ENCODE data around the gene EI24. TPM values are rescaled to one million over a fixed set of nuclear protein-coding genes. Genes with fewer than 3 reads are reported as not detected.

EI24 gene
- total RNA-seq, 1 donor from 2014 or later = 68.0 TPM

- Mint-ChIP-seq H3K36me3 (ENCODE audit: insufficient read depth) (peaks cover 5% of the 10 kb centered on the region), H3K27me3 (no peaks in the 10 kb centered on the region), H3K27ac (no peak overlapping the region), H3K4me3 (ENCODE audit: low read depth) (no peak overlapping the region), H3K9me3 (ENCODE audit: low read depth) (peaks cover 32% of the 10 kb centered on the region), H3K4me1 (ENCODE audit: low read depth) (no peaks in the 10 kb centered on the region)
- no peak for DNase-seq (ENCODE audit: low spot score, unreplicated experiment)
- no peak for TF ChIP-seq CTCF (IDR thresholded peaks at IDR 0.05; ENCODE audit: unreplicated experiment)
Observed at GRCh38 chr11:125554038-125554437, 15.2 kb upstream of the EI24 start.

GRCh38 chr11:125559888-125560287, 9.4 kb upstream of the EI24 start:
- no peak overlapping the region for H3K4me3 Mint-ChIP-seq (ENCODE audit: low read depth)
- H3K27ac Mint-ChIP-seq = no peak overlapping the region
- peaks cover 5% of the 10 kb centered on the region for H3K9me3 Mint-ChIP-seq (ENCODE audit: low read depth)
- H3K36me3 Mint-ChIP-seq (ENCODE audit: insufficient read depth) = no peaks in the 10 kb centered on the region
- H3K27me3 Mint-ChIP-seq = no peaks in the 10 kb centered on the region
- no peaks in the 10 kb centered on the region for H3K4me1 Mint-ChIP-seq (ENCODE audit: low read depth)
- DNase-seq (ENCODE audit: low spot score, unreplicated experiment) = no peak
- no peak for TF ChIP-seq CTCF (IDR thresholded peaks at IDR 0.05; ENCODE audit: unreplicated experiment)

DNA sequence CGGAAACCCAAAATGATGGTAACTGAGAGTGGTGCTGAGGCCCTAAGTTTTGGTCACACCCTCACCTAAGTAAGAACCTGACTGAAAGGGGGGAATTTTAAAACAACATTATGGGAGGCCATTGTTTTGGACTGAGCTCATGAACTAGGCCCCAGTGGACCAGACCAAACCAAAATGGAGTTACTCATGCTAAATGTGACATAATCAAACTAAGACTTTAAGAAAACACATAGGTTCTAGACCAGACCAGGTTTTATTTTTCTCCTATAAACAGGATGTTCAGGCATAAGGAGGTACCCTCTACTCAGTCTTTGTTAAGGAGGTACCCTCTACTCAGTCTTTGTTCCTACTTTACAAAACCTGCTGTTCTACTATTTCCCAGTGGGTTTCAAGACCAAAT, 7.4 kb upstream of the EI24 start:
- no peak overlapping the region for H3K4me3 Mint-ChIP-seq (ENCODE audit: low read depth)
- DNase-seq (ENCODE audit: low spot score, unreplicated experiment) = no peak
- H3K9me3 Mint-ChIP-seq (ENCODE audit: low read depth) = peaks cover 3% of the 10 kb centered on the region

DNA sequence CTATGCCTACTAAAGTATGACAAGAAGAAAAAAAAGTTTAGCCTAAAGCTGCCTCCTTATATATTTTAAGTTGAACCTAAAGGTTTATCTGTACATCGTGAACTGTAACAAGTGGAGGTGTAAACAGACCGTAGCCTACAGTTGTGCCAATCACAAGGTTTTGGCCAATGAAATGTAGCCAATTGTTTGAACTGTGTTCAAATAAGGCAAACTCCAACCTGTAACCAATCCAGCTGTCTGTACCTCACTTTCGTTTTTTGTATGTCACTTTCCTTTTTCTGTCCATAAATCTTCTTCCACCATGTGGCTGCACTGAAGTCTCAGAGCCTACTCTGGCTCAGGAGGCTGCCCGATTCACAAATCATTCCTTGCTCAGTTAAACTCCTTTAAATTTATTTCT, 6.8 kb upstream of the EI24 start:
- no peak for DNase-seq (ENCODE audit: low spot score, unreplicated experiment)
- Mint-ChIP-seq H3K4me3 (ENCODE audit: low read depth) (no peak overlapping the region), H3K36me3 (ENCODE audit: insufficient read depth) (no peaks in the 10 kb centered on the region), H3K27ac (no peak overlapping the region), H3K4me1 (ENCODE audit: low read depth) (no peaks in the 10 kb centered on the region), H3K27me3 (no peaks in the 10 kb centered on the region), H3K9me3 (ENCODE audit: low read depth) (peaks cover 3% of the 10 kb centered on the region)
- no peak for TF ChIP-seq CTCF (IDR thresholded peaks at IDR 0.05; ENCODE audit: unreplicated experiment)

More for the DNA sequence above, 7.4 kb upstream of the EI24 start:
- Mint-ChIP-seq H3K36me3 (ENCODE audit: insufficient read depth) (no peaks in the 10 kb centered on the region), H3K4me1 (ENCODE audit: low read depth) (no peaks in the 10 kb centered on the region), H3K27ac (no peak overlapping the region), H3K27me3 (no peaks in the 10 kb centered on the region)
- TF ChIP-seq CTCF (IDR thresholded peaks at IDR 0.05; ENCODE audit: unreplicated experiment) = no peak

DNA sequence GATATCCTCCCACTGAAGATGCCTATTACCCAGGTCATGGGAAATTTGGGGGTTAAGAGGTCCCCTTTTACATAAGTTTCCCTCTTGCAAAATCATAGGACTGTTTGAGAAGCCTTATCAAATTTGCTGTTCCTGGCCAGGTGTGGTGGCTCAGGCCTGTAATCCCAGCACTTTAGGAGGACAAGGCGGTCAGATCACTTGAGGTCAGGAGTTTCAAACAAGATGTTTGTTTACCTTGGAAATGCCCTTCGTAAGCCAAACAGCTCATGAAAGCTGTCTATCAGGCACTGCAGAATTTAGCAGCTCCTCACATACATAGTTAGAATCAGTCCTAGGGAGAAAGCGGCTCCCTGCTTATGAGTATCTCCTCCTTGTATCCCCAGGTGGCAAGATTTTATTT, 4.9 kb upstream of the EI24 start:
- no peak for DNase-seq (ENCODE audit: low spot score, unreplicated experiment)
- no peak for TF ChIP-seq CTCF (IDR thresholded peaks at IDR 0.05; ENCODE audit: unreplicated experiment)
- H3K36me3 Mint-ChIP-seq (ENCODE audit: insufficient read depth) = no peaks in the 10 kb centered on the region
- no peaks in the 10 kb centered on the region for H3K27me3 Mint-ChIP-seq
- no peaks in the 10 kb centered on the region for H3K4me1 Mint-ChIP-seq (ENCODE audit: low read depth)
- peaks cover 3% of the 10 kb centered on the region for H3K9me3 Mint-ChIP-seq (ENCODE audit: low read depth)
- H3K27ac Mint-ChIP-seq = no peak overlapping the region
- no peak overlapping the region for H3K4me3 Mint-ChIP-seq (ENCODE audit: low read depth)
